ENCODE results near the gene PPP1R14C.
"Not testable (repeated sequence)": the region's sequence is repeated elsewhere in the genome, so short reads cannot be mapped to it uniquely, and the experiment has no call there.

Gene PPP1R14C

DNA sequence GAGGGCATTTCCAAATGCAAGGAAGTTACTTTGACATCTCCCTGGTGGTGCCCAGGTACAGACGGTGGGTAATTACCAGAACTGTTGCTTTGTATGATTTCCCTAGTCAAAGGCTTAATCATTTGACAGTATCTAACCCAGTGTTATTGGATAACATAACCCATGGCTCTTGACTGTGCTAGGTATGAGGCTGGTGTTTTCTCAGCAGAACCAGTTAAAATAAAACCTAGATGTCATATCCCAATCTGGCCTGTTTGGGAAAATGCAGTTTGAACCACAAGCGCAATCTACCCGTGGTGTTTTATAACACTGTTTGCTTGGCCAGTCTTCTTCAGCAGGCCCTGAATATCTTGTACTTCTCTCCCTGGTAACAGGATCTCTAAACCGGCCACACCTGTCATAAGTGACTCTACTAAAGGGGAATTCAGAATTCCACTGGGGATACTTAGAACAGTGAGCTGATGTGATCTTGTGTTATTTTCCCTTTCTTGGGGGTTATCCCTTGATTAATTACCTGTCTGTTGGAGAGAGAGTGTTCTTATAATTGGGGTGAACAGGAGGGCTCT is 32.8 kb downstream of the PPP1R14C start:
- H3K4me3 ChIP-seq (replicated peaks; ENCODE audit: low read depth, low read length): no peak overlapping the region
- TF ChIP-seq CTCF (IDR thresholded peaks at IDR 0.05; ENCODE audit: low read depth, low read length, missing control alignments): no peak
- no peak for DNase-seq (ENCODE audit: extremely low read depth, low read depth)

- TF ChIP-seq CTCF (IDR thresholded peaks at IDR 0.05; ENCODE audit: low read depth, low read length, missing control alignments): no peak
- DNase-seq (ENCODE audit: extremely low read depth, low read depth): no peak
- H3K4me3 ChIP-seq (replicated peaks; ENCODE audit: low read depth, low read length): no peak overlapping the region
These were observed 33.3 kb downstream of the PPP1R14C start for GRCh38 chr6:150176152-150176551.

DNA sequence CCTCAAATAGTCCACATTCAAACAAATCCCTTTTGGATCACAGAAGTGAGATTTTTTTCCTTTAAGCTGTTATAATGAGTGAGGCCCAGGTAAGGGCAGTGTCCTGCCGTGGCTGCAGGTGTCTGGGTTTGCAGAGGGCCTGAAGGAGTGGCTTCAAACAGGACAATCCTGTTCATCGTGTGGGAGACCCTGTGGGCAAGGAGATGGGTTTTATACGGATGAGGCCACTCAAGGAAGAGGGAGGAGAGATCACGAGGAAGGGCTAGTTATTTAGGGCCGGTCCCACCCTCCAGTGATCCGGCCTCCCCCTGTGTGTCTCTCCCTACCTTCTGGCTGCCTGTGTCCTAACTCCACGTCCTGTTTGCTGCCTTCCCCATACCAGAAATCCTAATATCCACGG is 33.8 kb downstream of the PPP1R14C start:
- H3K4me3 ChIP-seq (replicated peaks; ENCODE audit: low read depth, low read length): no peak overlapping the region
- no peak for DNase-seq (ENCODE audit: extremely low read depth, low read depth)
- TF ChIP-seq CTCF (IDR thresholded peaks at IDR 0.05; ENCODE audit: low read depth, low read length, missing control alignments): no peak

- no peak for TF ChIP-seq CTCF (IDR thresholded peaks at IDR 0.05; ENCODE audit: low read depth, low read length, missing control alignments)
- DNase-seq (ENCODE audit: extremely low read depth, low read depth): no peak
- H3K4me3 ChIP-seq (replicated peaks; ENCODE audit: low read depth, low read length): no peak overlapping the region
These were observed 34.6 kb downstream of the PPP1R14C start for GRCh38 chr6:150177259-150177951.

DNA sequence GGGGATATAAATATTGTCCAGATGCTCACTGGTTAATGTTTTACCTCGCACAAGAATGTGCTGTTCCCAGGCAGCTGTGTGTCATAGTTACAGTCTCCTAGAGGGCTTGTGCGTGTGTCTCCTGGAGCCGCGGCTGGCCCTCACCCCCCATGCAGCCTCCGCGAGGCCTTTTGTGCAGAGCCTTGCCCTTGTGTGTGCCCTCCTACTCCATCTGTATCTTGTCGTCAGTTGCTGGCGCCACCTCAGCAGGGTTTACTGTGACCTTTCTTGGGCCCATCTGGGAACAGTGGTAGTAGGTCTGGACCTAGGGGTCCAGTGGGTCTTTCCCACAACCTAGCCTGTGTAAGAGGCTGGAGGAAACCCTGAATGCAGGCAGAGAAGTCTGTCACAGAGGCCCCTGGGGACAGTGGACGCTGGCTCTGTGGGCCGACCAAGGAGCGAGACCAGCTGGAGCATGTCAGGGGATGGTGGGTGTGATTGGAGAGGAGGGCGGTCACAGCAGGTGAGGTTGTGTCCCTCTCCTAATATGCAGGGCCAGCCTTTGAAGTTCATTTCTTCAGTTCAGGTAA is 35.2 kb downstream of the PPP1R14C start:
- no peak overlapping the region for H3K4me3 ChIP-seq (replicated peaks; ENCODE audit: low read depth, low read length)
- no peak for DNase-seq (ENCODE audit: extremely low read depth, low read depth)
- no peak for TF ChIP-seq CTCF (IDR thresholded peaks at IDR 0.05; ENCODE audit: low read depth, low read length, missing control alignments)

GRCh38 chr6:150179030-150179429 is 36.2 kb downstream of the PPP1R14C start:
- no peak for DNase-seq (ENCODE audit: extremely low read depth, low read depth)
- H3K4me3 ChIP-seq (replicated peaks; ENCODE audit: low read depth, low read length): no peak overlapping the region
- no peak for TF ChIP-seq CTCF (IDR thresholded peaks at IDR 0.05; ENCODE audit: low read depth, low read length, missing control alignments)

DNA sequence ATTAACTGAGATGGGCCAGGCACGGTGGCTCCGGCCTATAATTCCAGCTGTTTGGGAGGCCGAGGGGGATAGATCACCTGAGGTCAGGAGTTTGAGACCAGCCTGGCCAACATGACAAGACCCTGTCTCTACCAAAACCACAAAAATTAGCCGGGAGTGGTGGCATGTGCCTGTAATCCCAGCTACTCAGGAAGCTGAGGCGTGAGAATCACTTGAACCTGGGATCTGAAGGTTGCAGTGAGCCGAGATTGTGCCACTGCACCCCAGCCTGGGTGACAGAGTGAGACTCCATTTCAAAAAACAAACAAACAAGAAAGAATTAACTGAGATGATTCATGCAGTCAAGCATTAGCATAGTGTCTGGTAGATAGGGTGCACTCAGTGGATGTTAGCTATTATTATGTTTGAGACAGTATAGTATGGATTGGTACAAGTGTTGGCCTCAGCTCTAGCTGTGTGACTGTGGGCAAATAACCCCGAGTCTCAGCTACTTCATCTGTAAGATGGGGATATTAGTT is 37.1 kb downstream of the PPP1R14C start:
- DNase-seq (ENCODE audit: extremely low read depth, low read depth); H3K4me3 ChIP-seq (replicated peaks; ENCODE audit: low read depth, low read length): not testable (repeated sequence)

Measured in HFF-Myc (cell line).